ENCODE results near the gene FGB. TPM values are rescaled to one million over a fixed set of nuclear protein-coding genes. Genes with fewer than 3 reads are reported as not detected.

FGB gene
- total RNA-seq, 4 donors from 2014 or later: not detected

- H3K27me3 ChIP-seq: no peaks in the 10 kb centered on the region
- in situ Hi-C loops (cut with MboI; ENCODE audit: low pct_ligation_motif_present in 1 of 4, low pct_unique_long_range_greater_than_20kb in 1 of 4, low sequenced_read_pairs in 3 of 4): no loop called here
- H3K4me1 ChIP-seq: no peaks in the 10 kb centered on the region
- H3K9me3 ChIP-seq: no peaks in the 10 kb centered on the region
- no peak overlapping the region for H3K27ac ChIP-seq
- 87 to 89% methylated on average over 2 to 4 of the region's 4 CpGs for whole genome bisulfite sequencing, 2 donors (ENCODE audit: low coverage in 1 of 2)
- no peak overlapping the region for H3K4me3 ChIP-seq
- no peaks in the 10 kb centered on the region for H3K36me3 ChIP-seq
- DNase-seq: no peak
- no peak for TF ChIP-seq POLR2A (IDR thresholded peaks at IDR 0.05)
- TF ChIP-seq EP300 (IDR thresholded peaks at IDR 0.05; ENCODE audit: low read depth): no peak
- TF ChIP-seq POLR2AphosphoS5 (IDR thresholded peaks at IDR 0.05): no peak
- TF ChIP-seq, protein P1, sequence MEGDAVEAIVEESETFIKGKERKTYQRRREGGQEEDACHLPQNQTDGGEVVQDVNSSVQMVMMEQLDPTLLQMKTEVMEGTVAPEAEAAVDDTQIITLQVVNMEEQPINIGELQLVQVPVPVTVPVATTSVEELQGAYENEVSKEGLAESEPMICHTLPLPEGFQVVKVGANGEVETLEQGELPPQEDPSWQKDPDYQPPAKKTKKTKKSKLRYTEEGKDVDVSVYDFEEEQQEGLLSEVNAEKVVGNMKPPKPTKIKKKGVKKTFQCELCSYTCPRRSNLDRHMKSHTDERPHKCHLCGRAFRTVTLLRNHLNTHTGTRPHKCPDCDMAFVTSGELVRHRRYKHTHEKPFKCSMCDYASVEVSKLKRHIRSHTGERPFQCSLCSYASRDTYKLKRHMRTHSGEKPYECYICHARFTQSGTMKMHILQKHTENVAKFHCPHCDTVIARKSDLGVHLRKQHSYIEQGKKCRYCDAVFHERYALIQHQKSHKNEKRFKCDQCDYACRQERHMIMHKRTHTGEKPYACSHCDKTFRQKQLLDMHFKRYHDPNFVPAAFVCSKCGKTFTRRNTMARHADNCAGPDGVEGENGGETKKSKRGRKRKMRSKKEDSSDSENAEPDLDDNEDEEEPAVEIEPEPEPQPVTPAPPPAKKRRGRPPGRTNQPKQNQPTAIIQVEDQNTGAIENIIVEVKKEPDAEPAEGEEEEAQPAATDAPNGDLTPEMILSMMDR (IDR thresholded peaks at IDR 0.05): no peak
- intact Hi-C loops (cut with DNase I; ENCODE audit: low total_unique reads): no loop called here
Observed at GRCh38 chr4:154609532-154609931, 46.7 kb downstream of the FGB start.

- H3K27me3 ChIP-seq: no peaks in the 10 kb centered on the region
- no peak for DNase-seq
- intact Hi-C loops (cut with DNase I; ENCODE audit: low total_unique reads) (no loop called here), in situ Hi-C loops (cut with MboI; ENCODE audit: low pct_ligation_motif_present in 1 of 4, low pct_unique_long_range_greater_than_20kb in 1 of 4, low sequenced_read_pairs in 3 of 4) (loop anchor here in 1 of 4 donors (10.0 kb wide), 1 partner anchor 56 kb away; the partner anchor contains the start of gene PLRG1)
- H3K4me3 ChIP-seq: no peak overlapping the region
- no peaks in the 10 kb centered on the region for H3K36me3 ChIP-seq
- no peak overlapping the region for H3K27ac ChIP-seq
- no peaks in the 10 kb centered on the region for H3K4me1 ChIP-seq
- H3K9me3 ChIP-seq: no peaks in the 10 kb centered on the region
- 67 to 75% methylated on average over 4 of the region's 4 CpGs for WGBS, 2 donors (ENCODE audit: low coverage in 1 of 2)
- no peak for TF ChIP-seq POLR2AphosphoS5 (IDR thresholded peaks at IDR 0.05)
- no peak for TF ChIP-seq EP300 (IDR thresholded peaks at IDR 0.05; ENCODE audit: low read depth)
- TF ChIP-seq, protein P1 (IDR thresholded peaks at IDR 0.05): no peak
- TF ChIP-seq POLR2A (IDR thresholded peaks at IDR 0.05): no peak
Observed at GRCh38 chr4:154610582-154610981, 47.8 kb downstream of the FGB start.

DNA sequence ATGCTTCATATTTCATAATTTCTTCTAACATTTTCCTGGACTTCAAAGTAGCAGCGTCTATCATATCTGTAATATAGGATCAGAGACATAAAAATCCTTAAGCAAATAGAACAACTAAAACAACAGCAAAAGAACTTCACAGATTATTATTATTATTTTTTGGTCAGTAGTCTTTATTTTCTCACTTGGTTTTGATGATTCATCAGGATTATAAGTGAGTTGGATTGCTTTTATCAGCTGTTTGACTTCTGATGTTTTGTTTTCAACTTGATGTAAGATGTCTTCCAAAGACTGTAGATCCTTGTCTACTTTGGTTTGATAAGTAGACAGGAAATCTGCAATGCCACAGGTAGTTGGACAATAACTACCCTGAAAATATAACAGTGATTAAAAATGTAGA is 49.0 kb downstream of the FGB start:
- Histone ChIP-seq H3K36me3 (no peaks in the 10 kb centered on the region), H3K4me3 (no peak overlapping the region), H3K4me1 (peaks cover 0 to 7% (median under 1%) of the 10 kb centered on the region in 4 donors), H3K27me3 (no peaks in the 10 kb centered on the region), H3K27ac (no peak overlapping the region), H3K9me3 (no peaks in the 10 kb centered on the region)
- no peak for DNase-seq
- intact Hi-C loops (cut with DNase I; ENCODE audit: low total_unique reads): no loop called here
- in situ Hi-C loops (cut with MboI; ENCODE audit: low pct_ligation_motif_present in 1 of 4, low pct_unique_long_range_greater_than_20kb in 1 of 4, low sequenced_read_pairs in 3 of 4): loop anchor here in 1 of 4 donors (10.0 kb wide), 1 partner anchor 57 kb away; the partner anchor contains the start of gene PLRG1
- TF ChIP-seq POLR2A (IDR thresholded peaks at IDR 0.05): no peak
- TF ChIP-seq POLR2AphosphoS5 (IDR thresholded peaks at IDR 0.05): no peak
- TF ChIP-seq, protein P1 (IDR thresholded peaks at IDR 0.05): no peak
- no peak for TF ChIP-seq EP300 (IDR thresholded peaks at IDR 0.05; ENCODE audit: low read depth)
- WGBS, 2 donors (ENCODE audit: low coverage in 1 of 2): 69 to 75% methylated on average over 1 of the region's 1 CpG

- no peak within 1 kb of the TSS for H3K27ac ChIP-seq
- H3K27me3 ChIP-seq: no peaks in the 10 kb centered on the region
- H3K4me1 ChIP-seq: peaks cover 0 to 16% (median 4%) of the 10 kb centered on the region in 4 donors
- no peaks in the 10 kb centered on the region for H3K36me3 ChIP-seq
- no peak for TF ChIP-seq EP300 (IDR thresholded peaks at IDR 0.05; ENCODE audit: low read depth)
- TF ChIP-seq POLR2AphosphoS5 (IDR thresholded peaks at IDR 0.05): no peak
- no peak for TF ChIP-seq POLR2A (IDR thresholded peaks at IDR 0.05)
- TF ChIP-seq, protein P1 (IDR thresholded peaks at IDR 0.05): no peak
- in situ Hi-C loops (cut with MboI; ENCODE audit: low pct_ligation_motif_present in 1 of 4, low pct_unique_long_range_greater_than_20kb in 1 of 4, low sequenced_read_pairs in 3 of 4): loop anchor here in 1 of 4 donors (10.0 kb wide), 1 partner anchor 58 kb away; the partner anchor contains the start of gene PLRG1
- no peak for DNase-seq
- H3K4me3 ChIP-seq: no peak within 1 kb of the TSS
- H3K9me3 ChIP-seq: no peaks in the 10 kb centered on the region
- WGBS, 2 donors (ENCODE audit: low coverage in 1 of 2): 73 to 83% methylated on average over 5 to 7 of the region's 7 CpGs
- intact Hi-C loops (cut with DNase I; ENCODE audit: low total_unique reads): no loop called here
Observed at GRCh38 chr4:154612472-154613414, 49.9 kb downstream of the FGB start, which contains the start of gene FGG. FGG (minus strand) TSS chr4:154612656; CDS start chr4:154612609, 47 bp downstream.

Measured in transverse colon (tissue), 4 donors.